Naive thymus-derived CD8-positive, alpha-beta T cell (primary cell): ENCODE data around the gene NCAN. TPM values are rescaled to one million over a fixed set of nuclear protein-coding genes. Genes with fewer than 3 reads are reported as not detected.

Source experiments
- ATAC-seq, 2 donors: fragments of 150-1000 bp; cut with Tn5 transposase in 1 of 2; sonication (Bioruptor Pico), chemical (Tn5 transposase) in 1 of 2; 1 replicate in 1 of 2; 2 replicates in 1 of 2; pipeline ENCODE4 v1.10.0; 2021; ENCODE audit warnings: mild to moderate bottlenecking in 2 of 2, moderate library complexity in 2 of 2
- POLR2A ChIA-PET: fragments of 350-600 bp; sonication (Branson Sonifier 250); formaldehyde crosslinking; loops from one replicate; lab custom pipeline; 2021; ENCODE audit warnings: antibody characterized with exemption; lab: Charles Lee
- DNase-seq, 10 donors: peaks; one replicate each; pipeline versions ENCODE4 v3.0.0 to v3.0.0-alpha.2; 2020 to 2022
- H3K27ac Mint-ChIP-seq, 10 donors: one replicate each; pipeline ENCODE4 v1.8.0; 2020 to 2022; ENCODE audit warnings: mild to moderate bottlenecking in 10 of 10, mixed read lengths in 10 of 10, moderate library complexity in 4 of 10, inconsistent platforms in 1 of 10
- H3K27me3 Mint-ChIP-seq, 5 donors: one replicate each; pipeline ENCODE4 v1.8.0; 2021 to 2022; ENCODE audit warnings: mixed read lengths in 5 of 5
- H3K36me3 Mint-ChIP-seq, 3 donors: one replicate each; pipeline ENCODE4 v1.8.0; 2020 to 2022; ENCODE audit warnings: mixed read lengths in 3 of 3, mild to moderate bottlenecking in 2 of 3, inconsistent platforms in 1 of 3
- H3K4me1 Mint-ChIP-seq, 4 donors: one replicate each; pipeline ENCODE4 v1.8.0; 2021 to 2022; ENCODE audit warnings: mixed read lengths in 4 of 4
- H3K4me3 Mint-ChIP-seq, 10 donors: one replicate each; pipeline ENCODE4 v1.8.0; 2020 to 2022; ENCODE audit warnings: mild to moderate bottlenecking in 10 of 10, mixed read lengths in 10 of 10, moderate library complexity in 6 of 10, inconsistent platforms in 1 of 10
- H3K9me3 Mint-ChIP-seq, 9 donors: one replicate each; pipeline ENCODE4 v1.8.0; 2020 to 2022; ENCODE audit warnings: mixed read lengths in 9 of 9, mild to moderate bottlenecking in 3 of 9, inconsistent platforms in 1 of 9, moderate library complexity in 1 of 9
- polyA plus RNA-seq, 3 donors: library from polyadenylated mRNA; unstranded; fragments of 300-500 nt; fragmentation: Illumina TruSeq; gene quantifications; one replicate each; pipeline ENCODE4 v1.2.3, GENCODE V29; 2021
- total RNA-seq, 8 experiments: library from RNA in 2 of 8; stranded (reverse) in 2 of 8; gene quantifications; one replicate each; pipeline ENCODE4 v1.2.3 and lab custom pipeline; 2021 to 2026

NCAN gene
- total and polyA plus RNA-seq, 5 experiments from 2014 or later, result not detected

DNA sequence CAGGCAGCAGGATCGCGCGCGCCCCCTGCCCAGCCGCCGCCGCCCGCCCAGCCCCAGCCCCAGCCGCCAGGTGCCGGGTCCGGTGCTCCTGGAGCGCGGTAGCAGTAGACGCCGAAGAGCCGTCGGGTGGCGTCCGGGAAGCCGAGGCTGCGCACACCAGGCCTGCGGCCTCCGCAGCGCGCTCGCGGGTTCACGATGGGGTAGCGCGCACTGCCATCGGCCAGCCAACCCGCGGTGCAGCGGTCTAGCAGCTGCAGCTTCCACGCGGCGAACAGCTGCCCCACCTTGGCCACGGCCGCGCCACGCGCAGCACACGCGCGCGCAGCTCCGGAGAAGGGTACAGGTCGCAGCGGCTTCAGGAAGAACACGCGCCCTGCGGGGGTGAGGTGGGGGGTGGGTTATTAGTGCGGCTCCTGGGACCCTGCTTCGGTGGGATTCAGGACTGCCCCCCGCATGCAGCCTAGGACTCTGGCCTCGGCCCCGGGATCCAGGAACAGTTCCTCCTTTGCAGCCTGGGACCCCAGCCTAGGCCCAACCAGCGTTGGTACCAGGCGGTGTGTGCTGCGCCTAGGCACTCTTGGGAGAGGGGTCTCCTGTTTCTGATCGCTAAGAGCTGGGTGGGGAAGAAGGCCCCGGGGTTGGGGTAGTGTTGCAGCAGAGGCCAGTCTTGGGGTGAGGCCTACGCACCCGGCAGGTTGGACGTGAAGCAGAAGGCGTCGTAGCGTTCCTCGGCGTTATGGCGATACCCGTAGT, 46.3 kb downstream of the NCAN start:
- Mint-ChIP-seq H3K27ac (no peak overlapping the region), H3K9me3 (peaks cover 0 to 3% (median 0%) of the 10 kb centered on the region in 9 donors), H3K4me3 (no peak overlapping the region), H3K4me1 (peaks cover 7 to 18% (median 13%) of the 10 kb centered on the region in 4 donors), H3K27me3 (peaks cover 34 to 78% (median 49%) of the 10 kb centered on the region in 5 donors), H3K36me3 (peaks cover 0 to 5% (median 3%) of the 10 kb centered on the region in 3 donors)
- POLR2A ChIA-PET, result no interaction called here
- DNase-seq, result no peak
- ATAC-seq, result no peak

DNA sequence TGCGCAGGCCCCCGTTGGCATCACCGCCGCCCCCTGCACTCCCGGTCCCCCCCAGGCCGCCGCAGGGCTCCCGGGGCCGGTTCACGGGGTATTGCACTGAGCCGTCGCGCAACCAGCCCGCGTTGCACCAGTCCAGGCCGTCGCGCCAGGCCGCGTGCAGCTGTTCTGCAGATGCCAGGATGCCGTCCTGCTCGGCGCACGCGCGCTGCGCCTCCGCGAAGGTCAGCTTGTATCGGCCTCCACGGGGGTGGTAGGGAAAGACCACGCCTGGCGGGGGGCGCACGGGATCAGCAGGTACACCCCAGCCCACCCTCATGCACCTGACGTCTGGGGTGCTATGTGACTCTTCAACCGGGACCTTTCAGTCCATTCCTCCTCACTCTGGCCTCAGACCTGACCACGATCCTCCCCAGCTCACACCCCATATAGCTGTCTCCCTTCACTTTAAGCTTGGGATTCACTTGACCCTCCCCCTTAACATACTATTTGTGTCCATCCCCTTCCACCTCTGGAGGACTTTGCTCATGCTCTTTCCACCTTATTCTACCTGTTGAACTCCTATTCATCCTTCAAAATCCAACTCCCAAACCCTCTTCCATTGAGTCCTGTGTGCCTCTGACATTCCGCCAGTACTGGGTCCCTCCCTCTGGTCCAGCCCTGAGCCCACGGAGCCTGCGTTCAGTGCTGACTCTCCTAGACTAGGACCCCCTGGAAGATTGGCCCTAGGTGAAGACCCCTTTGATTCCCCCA, 47.0 kb downstream of the NCAN start:
- Mint-ChIP-seq H3K9me3 (peaks cover 0 to 3% (median 0%) of the 10 kb centered on the region in 9 donors), H3K36me3 (peaks cover 0 to 5% (median 3%) of the 10 kb centered on the region in 3 donors), H3K27me3 (peaks cover 34 to 79% (median 51%) of the 10 kb centered on the region in 5 donors), H3K27ac (no peak overlapping the region), H3K4me1 (peaks cover 7 to 18% (median 13%) of the 10 kb centered on the region in 4 donors), H3K4me3 (no peak overlapping the region)
- POLR2A ChIA-PET, result no interaction called here
- ATAC-seq, result no peak
- DNase-seq, result no peak

DNA sequence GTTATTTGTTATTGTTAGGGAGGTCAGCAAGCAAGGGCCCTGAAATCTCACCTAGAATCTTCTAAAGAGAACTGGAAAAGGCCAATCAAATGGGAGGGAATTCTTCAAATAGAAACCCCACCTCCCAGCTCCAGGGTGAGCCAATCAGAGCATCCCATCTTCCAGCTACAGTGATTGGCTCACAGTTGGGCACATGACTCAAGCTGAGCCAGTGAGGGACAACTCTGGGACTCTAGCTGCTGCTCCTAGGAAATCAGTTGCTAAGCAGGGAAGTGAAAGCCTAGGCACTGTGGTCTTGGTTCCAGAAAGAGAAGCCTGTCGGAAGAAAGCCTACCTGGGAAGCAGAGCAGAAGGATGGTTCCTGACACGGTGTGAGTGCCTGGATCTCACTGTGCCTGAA, 48.0 kb downstream of the NCAN start:
- ATAC-seq (no peak), DNase-seq (no peak)
- POLR2A ChIA-PET, result no interaction called here
- H3K4me3 Mint-ChIP-seq, result peak overlapping the region in 3 of 10 donors; percentile 33 to 41 (median 36)
- peaks cover 33 to 75% (median 50%) of the 10 kb centered on the region in 5 donors for H3K27me3 Mint-ChIP-seq
- peaks cover 0 to 5% (median 3%) of the 10 kb centered on the region in 3 donors for H3K36me3 Mint-ChIP-seq
- peaks cover 7 to 18% (median 13%) of the 10 kb centered on the region in 4 donors for H3K4me1 Mint-ChIP-seq
- H3K27ac Mint-ChIP-seq, result no peak overlapping the region
- H3K9me3 Mint-ChIP-seq, result peaks cover 0 to 3% (median 0%) of the 10 kb centered on the region in 9 donors

DNA sequence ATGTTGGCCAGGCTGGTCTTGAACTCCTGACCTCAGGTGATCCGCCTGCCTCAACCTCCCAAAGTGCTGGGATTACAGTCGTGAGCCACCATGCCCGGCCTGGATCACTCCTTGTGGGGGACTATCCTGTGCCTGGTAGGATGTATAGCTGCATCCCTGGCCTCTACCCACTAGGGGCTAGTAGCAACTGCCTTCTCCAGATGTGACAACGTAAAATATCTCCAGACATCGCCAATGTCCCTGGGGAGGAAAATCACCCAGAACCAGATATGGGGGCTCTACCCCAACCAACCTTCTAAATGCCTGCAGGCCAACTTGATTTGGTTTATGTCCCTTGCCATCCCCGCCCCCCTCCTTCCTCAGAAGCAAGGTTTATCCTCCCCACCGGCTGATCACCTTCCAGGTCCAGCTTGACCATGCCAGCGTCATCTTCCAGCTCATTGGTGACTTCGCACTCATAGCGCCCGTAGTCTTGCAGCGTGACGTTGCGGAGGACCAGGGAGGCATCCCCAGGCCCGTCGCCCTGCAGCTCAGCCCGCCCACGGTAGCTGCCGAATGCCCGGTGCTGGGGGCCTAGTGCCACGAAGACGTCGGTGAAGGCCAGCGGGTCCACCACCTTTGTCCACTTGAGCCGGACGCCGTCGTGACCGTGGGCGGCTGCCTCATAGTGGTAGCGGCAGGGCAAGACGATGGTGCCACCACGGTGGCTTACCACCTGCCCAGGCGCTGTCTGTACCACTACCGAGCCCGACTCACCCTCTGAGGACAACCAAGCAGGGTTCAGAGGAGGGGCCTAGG, 48.9 kb downstream of the NCAN start:
- POLR2A ChIA-PET, result no interaction called here
- Mint-ChIP-seq H3K9me3 (peaks cover 0 to 3% (median 0%) of the 10 kb centered on the region in 9 donors), H3K27ac (no peak overlapping the region), H3K27me3 (peaks cover 29 to 66% (median 48%) of the 10 kb centered on the region in 5 donors), H3K4me3 (peak overlapping the region in 6 of 10 donors; percentile 36 to 62 (median 48)), H3K36me3 (peaks cover 0 to 5% (median 3%) of the 10 kb centered on the region in 3 donors), H3K4me1 (peaks cover 7 to 18% (median 13%) of the 10 kb centered on the region in 4 donors)
- no peak for DNase-seq
- ATAC-seq, result peak in 1 of 2 donors; percentile 17

DNA sequence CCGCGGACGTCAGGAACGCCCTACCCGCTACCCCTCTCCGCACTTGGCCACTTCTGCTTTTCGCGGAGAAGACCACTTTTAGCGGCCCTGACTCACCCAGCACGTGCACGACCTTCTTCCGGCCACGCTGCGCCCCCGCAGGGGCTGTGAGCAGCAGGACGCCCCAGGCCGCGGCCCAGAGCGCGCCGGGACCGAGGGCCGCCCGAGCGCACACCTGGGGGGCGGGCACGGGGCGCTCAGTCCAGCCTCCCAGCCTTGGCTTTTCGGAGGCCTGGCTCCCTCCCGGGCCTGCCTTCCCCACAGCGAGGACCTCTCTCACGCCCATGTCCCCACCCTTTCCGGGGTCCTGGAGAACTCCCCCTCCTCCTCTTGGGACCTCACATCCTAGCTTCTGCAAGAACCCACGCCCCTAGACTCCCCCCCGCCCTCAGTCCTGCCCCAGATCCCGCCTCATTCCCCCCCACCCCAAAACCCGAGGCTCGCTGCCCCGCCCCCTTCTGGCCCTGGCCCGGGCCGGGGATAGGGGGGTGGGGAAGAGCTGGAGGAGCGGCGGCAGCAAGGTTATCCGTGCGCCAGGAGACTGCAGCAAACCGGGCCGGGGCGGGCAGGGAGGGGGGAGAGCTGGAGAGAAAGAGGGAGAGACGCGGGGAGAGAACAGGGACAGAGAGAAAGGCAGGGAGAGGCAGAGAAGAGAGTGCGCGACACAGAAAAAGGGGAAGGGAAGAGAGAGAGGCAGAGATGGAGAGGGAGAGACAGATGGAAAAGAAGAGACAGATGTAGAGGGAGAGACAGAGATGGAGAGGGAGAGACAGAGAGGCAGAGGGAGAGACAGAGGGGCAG, 49.8 kb downstream of the NCAN start:
- POLR2A ChIA-PET, result no interaction called here
- peaks cover 10 to 18% (median 13%) of the 10 kb centered on the region in 4 donors for H3K4me1 Mint-ChIP-seq
- peak overlapping the region in 8 of 10 donors; percentile 40 to 83 (median 61) for H3K4me3 Mint-ChIP-seq
- H3K27ac Mint-ChIP-seq, result peak overlapping the region in 1 of 10 donors; percentile 41
- peaks cover 25 to 59% (median 44%) of the 10 kb centered on the region in 5 donors for H3K27me3 Mint-ChIP-seq
- ATAC-seq (peak; percentile 23 to 46), DNase-seq (peak in 1 of 10 donors; percentile 30)
- peaks cover 0 to 5% (median 3%) of the 10 kb centered on the region in 3 donors for H3K36me3 Mint-ChIP-seq
- H3K9me3 Mint-ChIP-seq, result peaks cover 0 to 1% (median 0%) of the 10 kb centered on the region in 9 donors

DNA sequence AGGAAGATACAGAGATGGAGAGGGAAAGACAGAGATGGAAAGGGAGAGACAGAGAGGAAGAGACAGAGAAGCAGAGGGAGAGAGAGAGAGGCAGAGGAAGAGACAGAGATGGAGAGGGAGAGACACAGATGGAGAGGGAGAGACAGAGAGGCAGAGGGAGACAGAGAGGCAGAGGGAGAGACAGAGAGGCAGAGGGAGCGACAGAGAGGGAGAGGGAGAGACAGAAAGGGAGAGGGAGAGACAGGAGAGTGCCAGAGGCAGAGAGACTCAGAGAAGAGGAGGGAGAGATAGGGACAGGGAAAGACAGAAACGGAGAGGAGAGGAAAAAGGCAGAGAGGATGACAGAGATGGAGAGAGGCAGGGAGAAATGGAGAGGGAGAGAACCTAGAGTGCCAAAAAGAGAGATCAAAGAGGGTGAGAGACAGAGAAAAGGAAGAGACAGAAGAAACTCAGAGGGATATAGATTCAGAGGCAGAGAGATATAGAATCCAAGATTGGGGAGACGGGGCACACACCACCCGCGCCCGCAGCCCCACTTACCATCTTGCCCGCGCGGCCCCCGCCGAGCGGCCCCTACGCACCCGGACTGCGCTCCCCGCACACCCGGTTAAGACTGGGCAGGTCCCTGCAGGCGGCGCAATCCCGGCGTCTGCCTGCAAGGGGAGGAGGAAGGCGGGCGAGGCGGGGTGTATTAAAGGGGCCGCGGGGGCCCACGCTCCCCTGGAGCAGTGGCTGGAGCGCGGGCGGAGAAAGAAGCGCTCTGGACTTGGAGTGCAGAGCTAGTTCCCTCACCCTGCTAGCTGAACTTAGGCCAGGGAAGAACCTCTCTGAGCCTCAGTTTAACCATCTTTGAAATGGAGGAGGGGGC, 50.7 kb downstream of the NCAN start:
- Mint-ChIP-seq H3K36me3 (peaks cover 0 to 5% (median 3%) of the 10 kb centered on the region in 3 donors), H3K4me1 (peaks cover 10 to 18% (median 13%) of the 10 kb centered on the region in 4 donors), H3K9me3 (no peaks in the 10 kb centered on the region), H3K27ac (peak overlapping the region in 2 of 10 donors; percentile 3 to 41), H3K4me3 (peak overlapping the region in 8 of 10 donors; percentile 48 to 83 (median 61)), H3K27me3 (peaks cover 21 to 51% (median 36%) of the 10 kb centered on the region in 5 donors)
- POLR2A ChIA-PET, result no interaction called here
- ATAC-seq (no peak), DNase-seq (peak in 1 of 10 donors; percentile 43)

DNA sequence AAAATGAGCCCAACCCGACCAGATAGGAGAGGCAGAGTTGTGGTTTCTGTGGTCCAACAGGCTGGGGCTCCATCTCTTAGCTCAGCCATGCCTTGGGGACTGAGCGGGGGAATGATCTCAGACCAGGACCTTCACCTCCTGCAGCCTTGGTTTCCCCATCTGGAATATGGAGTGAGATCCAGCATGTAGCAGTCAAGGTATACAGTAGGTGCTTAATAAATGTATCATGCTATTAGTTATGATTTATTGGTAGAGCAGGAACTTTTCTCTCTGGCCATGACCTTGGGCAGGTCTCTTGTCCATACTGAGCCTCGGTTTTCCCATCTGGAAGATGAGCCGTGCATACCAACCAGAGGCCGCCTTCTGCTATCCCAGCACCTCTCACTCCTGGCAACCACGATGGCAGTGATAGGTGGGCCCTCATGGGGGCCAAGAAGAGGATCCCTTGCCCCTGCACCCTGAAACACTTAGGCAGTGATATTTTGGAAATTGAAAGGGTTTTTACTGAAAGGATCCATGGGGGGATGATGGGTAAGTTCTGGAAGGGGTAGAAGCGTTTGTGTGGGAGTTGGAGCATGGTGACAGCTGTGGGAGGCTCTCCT, 52.2 kb downstream of the NCAN start:
- H3K9me3 Mint-ChIP-seq, result no peaks in the 10 kb centered on the region
- peaks cover 0 to 5% (median 3%) of the 10 kb centered on the region in 3 donors for H3K36me3 Mint-ChIP-seq
- H3K4me3 Mint-ChIP-seq, result peak overlapping the region in 1 of 10 donors; percentile 45
- ATAC-seq (no peak), DNase-seq (no peak)
- H3K4me1 Mint-ChIP-seq, result peaks cover 10 to 18% (median 13%) of the 10 kb centered on the region in 4 donors
- H3K27ac Mint-ChIP-seq, result no peak overlapping the region
- H3K27me3 Mint-ChIP-seq, result peaks cover 19 to 45% (median 33%) of the 10 kb centered on the region in 5 donors
- POLR2A ChIA-PET, result no interaction called here

DNA sequence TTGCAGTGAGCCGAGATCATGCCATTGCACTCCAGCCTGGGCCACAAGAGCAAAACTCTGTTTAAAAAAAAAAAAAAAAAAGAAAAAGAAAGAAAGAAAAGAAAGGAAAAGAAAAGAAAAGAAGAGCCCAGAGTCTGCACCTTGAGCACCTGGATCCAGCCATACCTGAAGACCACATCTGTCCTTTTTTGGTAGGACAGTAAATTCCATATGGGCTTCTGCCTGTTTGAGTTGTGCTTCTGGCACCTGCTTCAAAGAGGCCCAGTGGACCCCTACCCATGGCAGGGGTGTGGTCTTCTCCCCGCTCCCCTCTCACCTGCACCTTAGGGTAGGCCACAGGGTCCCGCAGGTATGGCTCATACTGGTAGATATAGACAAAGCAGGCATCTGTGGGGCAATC, 55.5 kb downstream of the NCAN start:
- peaks cover 1 to 6% (median 3%) of the 10 kb centered on the region in 4 donors for H3K4me1 Mint-ChIP-seq
- POLR2A ChIA-PET, result no interaction called here
- ATAC-seq, result no peak

DNA sequence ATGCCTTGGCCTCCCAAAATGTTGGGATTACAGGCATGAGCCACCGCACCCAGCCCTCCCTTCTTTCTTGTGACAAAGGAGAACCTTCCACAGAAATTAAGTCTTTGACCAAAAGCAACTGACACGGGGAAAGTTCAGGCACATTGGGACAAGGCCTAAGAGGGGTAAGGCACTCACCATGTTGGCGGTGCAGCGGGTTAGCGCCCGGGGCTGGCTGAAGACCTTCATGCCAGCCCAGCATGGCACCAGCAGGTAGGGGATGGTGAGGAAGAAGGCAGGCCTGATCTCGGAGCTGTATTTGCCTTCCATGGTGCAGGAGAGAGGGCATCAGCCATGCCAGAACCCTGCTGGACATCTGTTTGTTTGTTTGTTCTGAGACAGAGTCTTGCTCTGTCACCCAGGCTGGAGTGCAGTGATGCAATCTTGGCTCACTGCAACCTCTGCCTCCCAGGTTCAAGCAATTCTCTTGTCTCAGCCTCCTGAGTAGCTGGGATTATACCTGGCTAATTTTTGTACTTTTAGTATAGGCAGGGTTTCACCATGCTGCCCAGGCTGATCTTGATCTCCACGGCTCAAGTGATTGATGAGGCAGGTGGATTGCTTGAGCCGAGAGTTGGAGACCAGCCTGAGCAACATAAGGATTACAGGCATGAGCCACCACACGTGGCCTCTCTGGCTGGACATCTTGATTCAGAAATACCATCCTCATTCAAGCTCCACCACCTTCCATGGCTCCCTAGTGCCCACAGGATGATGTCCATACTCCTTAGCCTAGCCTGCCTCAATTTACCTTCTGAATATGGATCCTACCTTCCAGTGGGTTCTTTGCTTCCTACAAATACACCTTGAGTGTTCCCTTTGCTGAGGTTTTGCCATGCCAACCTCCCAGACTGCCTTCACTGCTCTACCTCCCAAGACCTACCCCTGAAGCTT, 57.0 kb downstream of the NCAN start:
- peak overlapping the region in 2 of 10 donors; percentile 28 to 55 for H3K27ac Mint-ChIP-seq
- H3K4me3 Mint-ChIP-seq, result no peak overlapping the region
- peaks cover 3 to 7% (median 6%) of the 10 kb centered on the region in 4 donors for H3K4me1 Mint-ChIP-seq
- peaks cover 0 to 1% (median 0%) of the 10 kb centered on the region in 3 donors for H3K36me3 Mint-ChIP-seq
- ATAC-seq, result no peak
- H3K9me3 Mint-ChIP-seq, result no peaks in the 10 kb centered on the region
- POLR2A ChIA-PET, result no interaction called here
- peaks cover 5 to 24% (median 13%) of the 10 kb centered on the region in 5 donors for H3K27me3 Mint-ChIP-seq
- DNase-seq, result no peak

More for the DNA sequence above, 55.5 kb downstream of the NCAN start:
- DNase-seq, result no peak
- no peak overlapping the region for H3K4me3 Mint-ChIP-seq
- H3K36me3 Mint-ChIP-seq, result peaks cover 0 to 2% (median 0%) of the 10 kb centered on the region in 3 donors
- H3K9me3 Mint-ChIP-seq, result no peaks in the 10 kb centered on the region
- H3K27me3 Mint-ChIP-seq, result peaks cover 4 to 25% (median 14%) of the 10 kb centered on the region in 5 donors
- H3K27ac Mint-ChIP-seq, result no peak overlapping the region
